Small intestine (tissue), 16 donors: ENCODE measurements around the gene MYBL2. TPM values are rescaled to one million over a fixed set of nuclear protein-coding genes. Genes with fewer than 3 reads are reported as not detected.
"Not testable (repeated sequence)": the region's sequence is repeated elsewhere in the genome, so short reads cannot be mapped to it uniquely, and the experiment has no call there.

Experiments used
- DNase-seq, 2 donors: peaks; one replicate each; pipeline versions ENCODE4 v3.0.0 to v3.0.0-alpha.2; 2013
- FAIRE-seq: peaks from 2 replicates; lab custom pipeline; 2012; peaks lifted over from hg19 to GRCh38; lab: Jason Lieb, UNC
- H3K27ac ChIP-seq, 3 donors: one replicate each; pipeline ENCODE4 v1.5.1; 2013; ENCODE audit warnings: low read length in 2 of 3, mild to moderate bottlenecking in 2 of 3, control low read depth in 1 of 3, inconsistent platforms in 1 of 3, low read depth in 1 of 3, moderate library complexity in 1 of 3
- H3K27me3 ChIP-seq, 3 donors: one replicate each; pipeline ENCODE4 v1.6.1; 2013; ENCODE audit warnings: low read length in 3 of 3, inconsistent platforms in 1 of 3; ENCODE audit not compliant: control insufficient read depth in 3 of 3, insufficient read depth in 3 of 3
- H3K36me3 ChIP-seq, 3 donors: one replicate each; pipeline ENCODE4 v1.6.1; 2013; ENCODE audit warnings: low read length in 3 of 3, inconsistent platforms in 1 of 3, low read depth in 1 of 3, mild to moderate bottlenecking in 1 of 3, moderate library complexity in 1 of 3; ENCODE audit not compliant: control insufficient read depth in 3 of 3, insufficient read depth in 2 of 3
- H3K4me1 ChIP-seq, 3 donors: one replicate each; pipeline ENCODE4 v1.6.1; 2013; ENCODE audit warnings: low read length in 2 of 3, inconsistent platforms in 1 of 3, low read depth in 1 of 3, mild to moderate bottlenecking in 1 of 3, moderate library complexity in 1 of 3; ENCODE audit not compliant: control insufficient read depth in 3 of 3, insufficient read depth in 2 of 3
- H3K4me3 ChIP-seq, 3 donors: one replicate each; pipeline ENCODE4 v1.5.1; 2013; ENCODE audit warnings: low read length in 3 of 3, control low read depth in 1 of 3, inconsistent platforms in 1 of 3, low read depth in 1 of 3, mild to moderate bottlenecking in 1 of 3, moderate library complexity in 1 of 3
- H3K9me3 ChIP-seq, 2 donors: one replicate each; pipeline ENCODE4 v1.6.1; 2013; ENCODE audit warnings: low read depth in 1 of 2, low read length in 1 of 2; ENCODE audit not compliant: control insufficient read depth in 2 of 2, insufficient read depth in 1 of 2
- WGBS, 3 donors: extraction: QIAGEN DNeasy Blood & Tissue Kit; methylation state at CpG; one replicate each; pipeline ENCODE4 v1.1.7; 2013; 5-methylcytosine and 5-hydroxymethylcytosine counted together
- long read RNA-seq, 10 donors: transcript quantifications; one replicate each; lab custom pipeline, GENCODE V29; 2026
- polyA plus RNA-seq, 4 donors: library from polyadenylated mRNA; stranded (reverse) in 3 of 4; unstranded in 1 of 4; fragments of 200-250 nt in 3 of 4; fragments of 120-200 nt in 1 of 4; gene quantifications; one replicate each; pipeline versions ENCODE4 v1.2.1 to v1.2.3, GENCODE V29; 2013
- donor health status: healthy with polysubstance abuse.
- donor health status: control.
- donor health status: control.
- donor health status: Bipolar disorder and iron deficiency.
- donor health status: healthy.

Gene MYBL2
- polyA plus RNA-seq, result 10 to 100 TPM in 2 of 4 donors, 1 to 10 TPM in 2; 1.9 to 36.9 (median 7.4) TPM
- long read RNA-seq, donor 1, partial matches to known transcripts, result 0 of 2 reads
- long read RNA-seq, donor 1, other reads (novel, unspliced or antisense), result 0 of 2 reads
- long read RNA-seq, donor 2, result 0 reads
- long read RNA-seq, donor 3, partial matches to known transcripts, result 0 of 1 reads
- long read RNA-seq, donor 3, other reads (novel, unspliced or antisense), result 0 of 1 reads
- long read RNA-seq, donor 4, result 0 reads
- long read RNA-seq, donor 5, result 0 reads
- long read RNA-seq, donor 6, partial matches to known transcripts, result 0 of 3 reads
- long read RNA-seq, donor 6, other reads (novel, unspliced or antisense), result 0 of 3 reads
- long read RNA-seq, donor 7, partial matches to known transcripts, result 0 of 4 reads
- long read RNA-seq, donor 7, other reads (novel, unspliced or antisense), result 0 of 4 reads
- long read RNA-seq, donor 8, result 0 reads
- long read RNA-seq, donor 9, result 0 reads
- long read RNA-seq, donor 10, partial matches to known transcripts, result 5 of 7 reads
- long read RNA-seq, donor 10, other reads (novel, unspliced or antisense), result 0 of 7 reads

- 9 to 15% (median 12%) methylated on average over 62 to 90 of the region's 90 CpGs for WGBS, 3 donors
- no peak for FAIRE-seq
Measured at GRCh38 chr20:43666376-43667328, at the start of gene MYBL2. MYBL2 (plus strand) TSS chr20:43667114; CDS start chr20:43667284, 170 bp downstream.

GRCh38 chr20:43631598-43631997, 35.3 kb upstream of the MYBL2 start:
- FAIRE-seq, result no peak
- WGBS, 3 donors, result 97 to 99% (median 97%) methylated on average over 8 of the region's 8 CpGs
- H3K36me3 ChIP-seq, result peaks cover 0 to 13% (median 4%) of the 10 kb centered on the region in 3 donors

More at GRCh38 chr20:43666376-43667328, at the start of gene MYBL2:
- Histone ChIP-seq H3K27ac (peak within 1 kb of the TSS in 1 of 3 donors; percentile 8), H3K27me3 (peaks cover 0 to 5% (median 3%) of the 10 kb centered on the region in 3 donors), H3K36me3 (no peaks in the 10 kb centered on the region), H3K4me1 (peaks cover 3 to 18% (median 6%) of the 10 kb centered on the region in 3 donors), H3K4me3 (peak within 1 kb of the TSS; percentile 25 to 45 (median 39)), H3K9me3 (no peaks in the 10 kb centered on the region)
- peak; percentile 69 to 83 for DNase-seq

GRCh38 chr20:43636429-43636828, 30.5 kb upstream of the MYBL2 start:
- no peaks in the 10 kb centered on the region for H3K9me3 ChIP-seq
- no peaks in the 10 kb centered on the region for H3K4me1 ChIP-seq
- no peak for FAIRE-seq
- no peak overlapping the region for H3K27ac ChIP-seq
- DNase-seq, result no peak
- 97 to 99% (median 98%) methylated on average over 2 of the region's 2 CpGs for WGBS, 3 donors
- H3K4me3 ChIP-seq, result no peak overlapping the region
- no peaks in the 10 kb centered on the region for H3K27me3 ChIP-seq
- H3K36me3 ChIP-seq, result peaks cover 3 to 19% (median 7%) of the 10 kb centered on the region in 3 donors

More at GRCh38 chr20:43631598-43631997, 35.3 kb upstream of the MYBL2 start:
- no peak for DNase-seq
- Histone ChIP-seq H3K4me1 (no peaks in the 10 kb centered on the region), H3K27ac (no peak overlapping the region), H3K9me3 (no peaks in the 10 kb centered on the region), H3K4me3 (no peak overlapping the region), H3K27me3 (no peaks in the 10 kb centered on the region)

- Histone ChIP-seq H3K36me3 (peaks cover 0 to 18% (median 10%) of the 10 kb centered on the region in 3 donors), H3K9me3 (no peaks in the 10 kb centered on the region), H3K27me3 (no peaks in the 10 kb centered on the region), H3K27ac (no peak overlapping the region), H3K4me1 (no peaks in the 10 kb centered on the region), H3K4me3 (no peak overlapping the region)
- no peak for DNase-seq
- no peak for FAIRE-seq
- 94 to 98% (median 94%) methylated on average over 4 of the region's 4 CpGs for WGBS, 3 donors
Measured at GRCh38 chr20:43642548-43642947, 24.4 kb upstream of the MYBL2 start.

GRCh38 chr20:43650997-43651525, 15.9 kb upstream of the MYBL2 start:
- Histone ChIP-seq H3K4me1 (no peaks in the 10 kb centered on the region), H3K27me3 (no peaks in the 10 kb centered on the region), H3K4me3 (no peak overlapping the region), H3K27ac (no peak overlapping the region), H3K9me3 (no peaks in the 10 kb centered on the region), H3K36me3 (peaks cover 0 to 9% (median 3%) of the 10 kb centered on the region in 3 donors)
- WGBS, 3 donors, result 43 to 71% (median 44%) methylated on average over 3 of the region's 3 CpGs
- DNase-seq (peak in 1 of 2 donors; percentile 71), FAIRE-seq (no peak)

GRCh38 chr20:43651650-43652184, 15.2 kb upstream of the MYBL2 start:
- H3K27me3 ChIP-seq, H3K27ac ChIP-seq, DNase-seq, H3K36me3 ChIP-seq, H3K4me3 ChIP-seq, H3K4me1 ChIP-seq, H3K9me3 ChIP-seq, FAIRE-seq: not testable (repeated sequence)
- 93 to 97% (median 97%) methylated on average over 10 of the region's 10 CpGs for WGBS, 3 donors

GRCh38 chr20:43653966-43654365, 12.9 kb upstream of the MYBL2 start:
- Histone ChIP-seq H3K9me3 (no peaks in the 10 kb centered on the region), H3K4me3 (no peak overlapping the region), H3K27ac (peak overlapping the region in 2 of 3 donors; percentile 43 to 77), H3K4me1 (peaks cover 0 to 10% (median 2%) of the 10 kb centered on the region in 3 donors), H3K36me3 (no peaks in the 10 kb centered on the region), H3K27me3 (no peaks in the 10 kb centered on the region)
- 35 to 65% (median 40%) methylated on average over 3 of the region's 3 CpGs for WGBS, 3 donors
- no peak for FAIRE-seq
- DNase-seq, result peak in 1 of 2 donors; percentile 78
